ENCODE results near the gene SMC1B. TPM values are rescaled to one million over a fixed set of nuclear protein-coding genes. Genes with fewer than 3 reads are reported as not detected.
"Not testable (repeated sequence)": the region's sequence is repeated elsewhere in the genome, so short reads cannot be mapped to it uniquely, and the experiment has no call there.

Gene SMC1B
- total RNA-seq, 2 experiments from 2014 or later, result 1.1 TPM

DNA sequence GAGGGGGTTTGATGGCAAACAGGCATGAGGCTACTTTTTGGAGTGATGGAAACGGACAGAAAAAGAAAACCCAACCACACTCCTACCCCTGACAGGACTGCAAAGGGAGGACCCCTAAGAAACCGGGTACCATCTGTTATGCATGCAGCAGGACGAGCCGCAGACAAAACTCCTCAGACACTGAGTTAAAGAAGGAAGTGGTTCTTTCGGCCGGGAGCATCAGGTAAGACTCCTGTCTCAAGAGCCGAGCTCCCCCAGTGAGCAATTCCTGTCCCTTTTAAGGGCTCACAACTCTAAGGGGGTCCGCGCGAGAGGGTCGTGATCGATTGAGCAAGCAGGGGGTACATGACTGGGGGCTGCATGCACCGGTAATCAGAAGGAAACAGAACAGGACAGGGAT is 27.3 kb upstream of the SMC1B start:
- H3K27me3 Mint-ChIP-seq, H3K36me3 Mint-ChIP-seq, DNase-seq, POLR2A ChIA-PET, CTCF ChIA-PET, H3K9me3 Mint-ChIP-seq: not testable (repeated sequence)
- peaks cover 13% of the 10 kb centered on the region for H3K4me1 Mint-ChIP-seq (ENCODE audit: low read depth)
- intact Hi-C loops (cut with micrococcal nuclease), result loop anchor here (2.0 kb wide), 1 partner anchor 112 kb away; no protein-coding TSS in a partner anchor
- H3K27ac Mint-ChIP-seq, result peak overlapping the region; percentile 13
- H3K4me3 Mint-ChIP-seq, result peak overlapping the region; percentile 20

DNA sequence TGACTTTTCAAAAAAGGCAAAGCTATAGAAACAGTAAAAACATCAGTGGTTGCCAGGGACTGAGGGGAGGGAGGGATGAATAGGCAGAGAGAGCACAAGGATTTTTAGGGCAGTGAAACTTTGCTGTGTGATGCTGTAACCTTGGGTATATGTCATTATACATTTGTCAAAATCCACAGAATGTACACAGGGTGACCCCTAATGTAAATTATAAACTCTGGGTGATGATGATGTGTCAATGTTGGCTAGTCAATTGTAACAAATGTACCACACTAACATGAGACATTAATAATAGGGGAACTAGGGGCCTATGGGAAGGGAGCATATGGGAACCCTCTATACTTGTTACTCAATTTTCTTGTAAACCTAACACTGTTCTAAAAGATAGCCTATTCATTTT is 24.9 kb upstream of the SMC1B start:
- Mint-ChIP-seq H3K27ac (no peak overlapping the region), H3K9me3 (no peaks in the 10 kb centered on the region), H3K36me3 (no peaks in the 10 kb centered on the region), H3K27me3 (peaks cover 1% of the 10 kb centered on the region), H3K4me1 (ENCODE audit: low read depth) (peaks cover 18% of the 10 kb centered on the region), H3K4me3 (no peak overlapping the region)
- no peak for DNase-seq
- POLR2A ChIA-PET, result no interaction called here
- intact Hi-C loops (cut with micrococcal nuclease), result no loop called here
- CTCF ChIA-PET, result interaction anchor here (1.8 kb wide), 2 partner anchors 167 to 171 kb away, joined by 8 to 9 read pairs; no protein-coding TSS in a partner anchor

DNA sequence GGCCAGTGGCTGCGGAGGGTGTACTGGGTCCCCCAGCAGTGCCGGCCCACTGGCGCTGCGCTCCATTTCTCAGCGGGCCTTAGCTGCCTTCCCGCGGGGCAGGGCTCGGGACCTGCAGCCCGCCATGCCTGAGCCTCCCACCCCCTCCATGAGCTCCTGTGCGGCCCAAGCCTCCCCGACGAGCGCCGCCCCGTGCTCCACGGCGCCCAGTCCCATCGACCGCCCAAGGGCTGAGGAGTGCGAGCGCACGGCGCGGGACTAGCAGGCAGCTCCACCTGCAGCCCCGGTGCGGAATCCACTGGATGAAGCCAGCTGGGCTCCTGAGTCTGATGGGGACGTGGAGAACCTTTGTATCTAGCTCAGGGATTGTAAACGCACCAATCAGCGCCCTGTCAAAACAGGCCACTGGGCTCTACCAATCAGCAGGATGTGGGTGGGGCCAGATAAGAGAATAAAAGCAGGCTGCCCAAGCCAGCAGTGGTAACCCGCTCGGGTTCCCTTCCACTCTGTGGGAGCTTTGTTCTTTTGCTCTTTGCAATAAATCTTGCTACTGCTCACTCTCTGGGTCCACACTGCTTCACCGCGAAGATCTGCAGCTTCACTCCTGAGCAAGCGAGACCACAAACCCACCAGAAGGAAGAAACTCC is 23.6 kb upstream of the SMC1B start:
- H3K27ac Mint-ChIP-seq; H3K9me3 Mint-ChIP-seq; DNase-seq; H3K27me3 Mint-ChIP-seq; intact Hi-C loops (cut with micrococcal nuclease); H3K36me3 Mint-ChIP-seq; H3K4me3 Mint-ChIP-seq: not testable (repeated sequence)
- peaks cover 18% of the 10 kb centered on the region for H3K4me1 Mint-ChIP-seq (ENCODE audit: low read depth)
- ChIA-PET POLR2A (interaction anchor here (0.6 kb wide), 2 partner anchors 117 to 801 kb away, joined by 3 to 4 read pairs; no protein-coding TSS in a partner anchor), CTCF (interaction anchor here (1.0 to 1.8 kb wide), 3 partner anchors 70 to 169 kb away, joined by 3 to 9 read pairs (median 8); no protein-coding TSS in a partner anchor)

GRCh38 chr22:45435544-45436139 is 22.2 kb upstream of the SMC1B start:
- peak; percentile 82 for DNase-seq
- Mint-ChIP-seq H3K27ac (no peak overlapping the region), H3K27me3 (no peaks in the 10 kb centered on the region), H3K4me3 (no peak overlapping the region), H3K36me3 (no peaks in the 10 kb centered on the region), H3K4me1 (ENCODE audit: low read depth) (peaks cover 10% of the 10 kb centered on the region), H3K9me3 (no peaks in the 10 kb centered on the region)
- intact Hi-C loops (cut with micrococcal nuclease), result loop anchor here (1.0 kb wide), 1 partner anchor 166 kb away; no protein-coding TSS in a partner anchor
- ChIA-PET CTCF (interaction anchor here (0.6 to 1.0 kb wide), 2 partner anchors 22 to 38 kb away, joined by 3 read pairs; no protein-coding TSS in a partner anchor), POLR2A (no interaction called here)

DNA sequence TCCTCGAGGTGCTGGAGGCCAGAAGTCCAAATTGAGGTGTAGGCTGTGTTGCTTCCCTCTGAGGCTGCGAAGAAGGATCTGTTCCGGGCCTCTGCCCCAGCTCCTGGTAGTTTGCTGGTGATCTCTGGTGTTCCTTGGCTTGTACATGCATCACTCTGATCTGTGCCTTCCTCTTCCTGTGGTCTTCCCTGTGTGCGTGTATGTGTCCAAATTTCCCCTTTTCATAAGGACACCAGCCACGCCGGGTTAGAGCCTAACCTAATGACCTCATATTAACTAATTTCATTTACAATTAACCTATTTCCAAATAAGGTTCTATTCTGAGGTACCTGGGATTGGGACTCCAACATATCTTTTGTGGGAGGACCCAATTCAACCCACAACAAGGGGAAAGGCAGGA is 21.6 kb upstream of the SMC1B start:
- CTCF ChIA-PET, result interaction anchor here (0.6 to 3.1 kb wide), 5 partner anchors 12 to 202 kb away, joined by 3 to 10 read pairs (median 3); no protein-coding TSS in a partner anchor

DNA sequence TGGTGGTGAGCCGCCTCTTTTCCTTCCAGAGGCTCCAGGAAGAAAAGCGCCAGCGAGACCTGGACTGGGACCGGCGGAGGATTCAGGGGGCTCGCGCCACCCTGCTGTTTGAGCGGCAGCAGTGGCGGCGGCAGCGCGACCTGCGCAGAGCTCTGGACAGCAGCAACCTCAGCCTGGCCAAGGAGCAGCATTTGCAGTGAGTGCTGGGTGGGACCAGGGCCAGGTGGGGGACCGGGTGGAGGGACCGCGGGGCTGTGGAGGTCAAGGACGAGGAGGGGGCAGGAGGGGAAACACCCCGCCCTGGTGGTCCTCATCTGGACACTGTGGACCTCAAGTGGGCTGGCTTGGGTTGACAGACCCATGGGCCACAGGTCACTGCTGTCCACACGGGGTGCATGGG is 17.5 kb upstream of the SMC1B start:
- CTCF ChIA-PET, result no interaction called here
- intact Hi-C loops (cut with micrococcal nuclease), result no loop called here
- H3K4me1 Mint-ChIP-seq (ENCODE audit: low read depth), result peaks cover 7% of the 10 kb centered on the region
- H3K27me3 Mint-ChIP-seq, result no peaks in the 10 kb centered on the region
- no peak overlapping the region for H3K27ac Mint-ChIP-seq
- H3K36me3 Mint-ChIP-seq, result peaks cover 3% of the 10 kb centered on the region
- DNase-seq, result no peak
- H3K9me3 Mint-ChIP-seq, result no peaks in the 10 kb centered on the region
- POLR2A ChIA-PET, result no interaction called here
- no peak overlapping the region for H3K4me3 Mint-ChIP-seq

More for the DNA sequence above, 21.6 kb upstream of the SMC1B start:
- intact Hi-C loops (cut with micrococcal nuclease), result loop anchor here (1.0 kb wide), 1 partner anchor 166 kb away; no protein-coding TSS in a partner anchor
- Mint-ChIP-seq H3K9me3 (no peaks in the 10 kb centered on the region), H3K27ac (no peak overlapping the region), H3K36me3 (no peaks in the 10 kb centered on the region), H3K4me3 (no peak overlapping the region), H3K27me3 (no peaks in the 10 kb centered on the region), H3K4me1 (ENCODE audit: low read depth) (peaks cover 7% of the 10 kb centered on the region)
- POLR2A ChIA-PET, result no interaction called here
- no peak for DNase-seq

DNA sequence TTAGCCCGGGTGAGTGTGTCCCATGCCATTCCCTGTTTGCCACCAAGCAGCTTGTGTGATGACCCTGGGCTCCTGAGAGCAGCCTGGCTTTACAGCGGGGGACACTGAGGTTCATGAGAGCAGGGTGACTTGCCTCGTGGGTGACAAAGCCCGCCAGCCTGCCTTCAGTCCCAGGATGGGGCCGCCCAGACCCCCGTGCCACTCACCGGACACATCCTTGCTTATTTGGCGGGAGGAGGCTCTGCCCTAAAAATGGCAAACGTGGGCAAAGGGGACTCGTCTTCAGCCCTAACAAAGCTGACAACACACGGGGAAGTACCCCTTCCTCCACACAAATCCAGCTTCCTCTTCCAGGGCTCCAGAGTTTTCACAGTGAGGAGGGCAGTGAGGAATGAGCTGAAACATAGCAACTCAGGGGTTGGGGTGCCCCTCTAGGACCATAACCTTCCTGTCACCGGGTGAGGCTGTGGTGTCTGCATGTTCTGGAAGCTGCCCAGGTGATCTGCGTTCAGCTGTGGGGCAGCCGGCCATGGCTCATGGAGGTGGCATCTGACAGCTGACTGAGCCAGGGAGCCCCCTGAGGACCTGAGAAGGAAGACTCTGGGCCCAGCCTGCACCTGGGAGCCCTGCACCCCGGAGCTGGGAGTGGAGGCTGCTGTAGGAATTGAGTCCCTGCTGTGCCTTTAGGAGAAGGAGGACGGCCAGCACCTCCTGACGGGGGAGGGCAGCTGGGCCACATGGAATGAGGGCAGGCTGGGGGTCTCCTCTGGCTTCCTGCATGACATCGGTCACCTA is 16.8 kb upstream of the SMC1B start:
- no peak for DNase-seq
- peaks cover 3% of the 10 kb centered on the region for H3K36me3 Mint-ChIP-seq
- no peaks in the 10 kb centered on the region for H3K27me3 Mint-ChIP-seq
- no peaks in the 10 kb centered on the region for H3K4me1 Mint-ChIP-seq (ENCODE audit: low read depth)
- intact Hi-C loops (cut with micrococcal nuclease), result no loop called here
- no peak overlapping the region for H3K27ac Mint-ChIP-seq
- no peaks in the 10 kb centered on the region for H3K9me3 Mint-ChIP-seq
- ChIA-PET POLR2A (no interaction called here), CTCF (no interaction called here)
- no peak overlapping the region for H3K4me3 Mint-ChIP-seq

- no peak overlapping the region for H3K27ac Mint-ChIP-seq
- intact Hi-C loops (cut with micrococcal nuclease), result no loop called here
- H3K4me3 Mint-ChIP-seq, result no peak overlapping the region
- no peak for DNase-seq
- no peaks in the 10 kb centered on the region for H3K9me3 Mint-ChIP-seq
- no peaks in the 10 kb centered on the region for H3K4me1 Mint-ChIP-seq (ENCODE audit: low read depth)
- H3K27me3 Mint-ChIP-seq, result no peaks in the 10 kb centered on the region
- peaks cover 3% of the 10 kb centered on the region for H3K36me3 Mint-ChIP-seq
- POLR2A ChIA-PET, result no interaction called here
- CTCF ChIA-PET, result no interaction called here
Measured at GRCh38 chr22:45429424-45429823, 16.0 kb upstream of the SMC1B start.

DNA sequence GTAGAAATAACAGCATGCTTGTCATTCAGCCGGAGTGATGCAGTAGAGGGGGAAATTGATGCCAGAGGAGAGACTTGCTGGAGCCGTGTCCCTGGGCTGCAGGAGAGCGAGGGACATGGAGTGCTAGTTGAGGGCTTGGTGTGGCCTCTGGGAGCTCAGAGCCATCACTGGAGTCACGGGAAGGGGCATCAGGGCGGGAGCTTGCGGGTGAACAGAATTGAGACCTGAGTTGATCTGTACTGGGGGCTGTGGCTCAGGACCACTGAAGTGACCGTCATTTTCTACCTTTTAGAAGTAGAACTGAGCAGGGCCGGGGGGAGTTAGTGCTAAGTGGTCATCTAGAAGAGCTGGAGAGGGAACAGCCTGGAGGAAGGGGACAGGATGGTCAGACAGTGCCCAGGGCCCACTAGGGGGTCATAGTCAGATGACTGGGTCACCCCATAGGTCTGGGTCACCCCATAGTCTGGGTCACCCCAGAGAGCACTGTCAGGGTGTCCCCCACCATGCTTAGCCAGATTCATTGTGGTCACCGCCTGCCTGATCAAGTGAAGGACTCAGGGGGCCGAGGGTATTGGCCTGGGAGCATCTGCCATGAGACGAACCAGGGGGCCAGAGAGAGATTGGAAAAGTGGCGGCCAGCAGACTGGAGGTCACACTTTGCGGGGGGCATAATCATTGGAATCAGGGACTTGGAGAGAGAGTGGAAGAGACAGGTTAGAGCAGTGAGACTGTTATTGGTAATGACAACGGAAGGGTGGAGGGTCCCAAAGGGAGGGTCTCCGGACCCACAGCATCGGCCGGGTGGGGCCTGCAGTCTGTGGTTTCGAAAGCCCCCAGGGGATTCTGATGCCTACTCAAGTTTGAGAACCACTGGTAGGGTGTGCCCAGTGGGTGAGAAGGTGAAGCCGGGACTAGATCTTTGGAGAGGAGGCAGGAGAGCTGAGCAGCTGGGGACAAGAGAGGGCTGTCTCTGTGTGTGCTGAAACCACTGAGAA is 15.3 kb upstream of the SMC1B start:
- Mint-ChIP-seq H3K4me3 (no peak overlapping the region), H3K4me1 (ENCODE audit: low read depth) (no peaks in the 10 kb centered on the region), H3K27ac (no peak overlapping the region), H3K9me3 (no peaks in the 10 kb centered on the region), H3K27me3 (no peaks in the 10 kb centered on the region), H3K36me3 (peaks cover 3% of the 10 kb centered on the region)
- ChIA-PET POLR2A (no interaction called here), CTCF (no interaction called here)
- no peak for DNase-seq
- intact Hi-C loops (cut with micrococcal nuclease), result no loop called here

DNA sequence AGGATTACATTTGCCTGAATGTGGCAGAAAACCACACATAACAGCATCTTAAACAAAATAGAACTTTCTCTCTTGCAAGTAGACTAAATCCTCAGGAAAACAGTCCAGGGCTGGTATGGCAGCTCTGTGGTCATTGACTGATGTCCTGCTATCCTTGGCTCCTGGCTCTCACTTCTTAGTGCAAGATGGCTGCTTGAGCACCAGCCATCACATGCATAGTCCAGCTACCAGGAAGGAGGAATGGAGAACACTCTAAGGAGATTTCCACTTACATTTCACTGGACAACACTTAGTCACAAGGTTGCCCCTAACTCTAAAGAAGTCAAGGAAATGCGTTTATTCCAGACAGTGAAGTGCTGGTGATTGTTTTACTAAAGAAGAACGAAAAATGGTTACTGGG is 13.7 kb upstream of the SMC1B start:
- H3K27me3 Mint-ChIP-seq, result no peaks in the 10 kb centered on the region
- DNase-seq, result no peak
- no peak overlapping the region for H3K4me3 Mint-ChIP-seq
- peaks cover 3% of the 10 kb centered on the region for H3K36me3 Mint-ChIP-seq
- no peaks in the 10 kb centered on the region for H3K9me3 Mint-ChIP-seq
- POLR2A ChIA-PET, result no interaction called here
- no peaks in the 10 kb centered on the region for H3K4me1 Mint-ChIP-seq (ENCODE audit: low read depth)
- CTCF ChIA-PET, result no interaction called here
- intact Hi-C loops (cut with micrococcal nuclease), result no loop called here
- no peak overlapping the region for H3K27ac Mint-ChIP-seq

- H3K9me3 Mint-ChIP-seq, result no peaks in the 10 kb centered on the region
- H3K4me3 Mint-ChIP-seq, result no peak overlapping the region
- CTCF ChIA-PET, result no interaction called here
- POLR2A ChIA-PET, result no interaction called here
- no peak for DNase-seq
- H3K27ac Mint-ChIP-seq, result no peak overlapping the region
- H3K27me3 Mint-ChIP-seq, result no peaks in the 10 kb centered on the region
- intact Hi-C loops (cut with micrococcal nuclease), result no loop called here
- H3K36me3 Mint-ChIP-seq, result peaks cover 7% of the 10 kb centered on the region
- H3K4me1 Mint-ChIP-seq (ENCODE audit: low read depth), result no peaks in the 10 kb centered on the region
Measured at GRCh38 chr22:45426387-45426786, 13.0 kb upstream of the SMC1B start.

All from activated CD4-positive, alpha-beta memory T cell treated with anti-CD3 and anti-CD28 coated beads for 36 hours (primary cell).